Upper lobe of left lung (tissue), 6 donors: Measurements from ENCODE around the gene ARHGAP23. TPM values are rescaled to one million over a fixed set of nuclear protein-coding genes. Genes with fewer than 3 reads are reported as not detected.

Experiments
- ATAC-seq, 2 donors: fragments of 200-7000 bp; cut with Tn5 transposase; one replicate each; pipeline ENCODE4 v1.9.1; 2022; ENCODE audit warnings: mild to moderate bottlenecking in 2 of 2, moderate library complexity in 2 of 2; ENCODE audit not compliant: low FRiP score in 2 of 2
- DNase-seq, 2 donors: peaks; one replicate each; pipeline ENCODE4 v3.0.0-alpha.2; 2019 to 2020
- H3K27ac ChIP-seq, 4 donors: fragments of 200-600 bp; sonication (generic); one replicate each; pipeline ENCODE4 v1.5.1; 2016 to 2019
- H3K27me3 ChIP-seq, 4 donors: fragments of 200-600 bp; sonication (generic); one replicate each; pipeline ENCODE4 v1.5.1; 2017 to 2019
- H3K36me3 ChIP-seq, 4 donors: fragments of 200-600 bp; sonication (generic); one replicate each; pipeline ENCODE4 v1.5.1; 2016 to 2019
- H3K4me1 ChIP-seq, 4 donors: fragments of 200-600 bp; sonication (generic); one replicate each; pipeline ENCODE4 v1.5.1; 2018 to 2019
- H3K4me3 ChIP-seq, 4 donors: fragments of 200-600 bp; sonication (generic); one replicate each; pipeline ENCODE4 v1.5.1; 2017 to 2019; ENCODE audit warnings: mild to moderate bottlenecking in 2 of 4, moderate library complexity in 1 of 4
- H3K9me3 ChIP-seq, 4 donors: fragments of 200-600 bp; sonication (generic); one replicate each; pipeline ENCODE4 v1.5.1; 2018 to 2019
- CTCF ChIP-seq, 6 experiments: fragments of 450-650 bp in 4 of 6; fragments of 200-600 bp in 2 of 6; sonication (generic) in 2 of 6; IDR thresholded peaks; one replicate each; pipeline ENCODE4 v1.5.1; 2016 to 2019; ENCODE audit warnings: antibody characterized with exemption in 6 of 6
- EP300 ChIP-seq, 4 donors: sonication (generic); formaldehyde crosslinking; IDR thresholded peaks; one replicate each; pipeline ENCODE4 v1.5.1; 2017; ENCODE audit warnings: antibody characterized with exemption in 4 of 4, control low read depth in 2 of 4
- POLR2A ChIP-seq, 4 donors: fragments of 450-650 bp; IDR thresholded peaks; one replicate each; pipeline ENCODE4 v1.5.1; 2016 to 2017; ENCODE audit warnings: antibody characterized with exemption in 4 of 4, mild to moderate bottlenecking in 2 of 4
- POLR2AphosphoS5 ChIP-seq, 2 donors: sonication (generic); formaldehyde crosslinking; IDR thresholded peaks; one replicate each; pipeline ENCODE4 v1.5.1; 2017; ENCODE audit warnings: antibody characterized with exemption in 2 of 2
- WGBS, 2 donors: methylation state at CpG; one replicate each; pipeline ENCODE4 v1.1.5; 2017 to 2018; 5-methylcytosine and 5-hydroxymethylcytosine counted together
- total RNA-seq, 6 donors: library from RNA; depleted of rRNA in 4 of 6; stranded (reverse); fragments of >200 nt in 4 of 6; gene quantifications; one replicate each; pipeline versions ENCODE4 v1.1.0 to v1.2.1, GENCODE V29; 2016 to 2021
- donor health status: DM: no; HTN: no; CAD: no; lungs with moderate emphysema.
- donor health status: DM: no; HTN: yes; CAD: no; lungs with severe emphysema.

The ARHGAP23 gene
- total RNA-seq, 6 donors from 2014 or later: 30.4 to 104 (median 70.1) TPM

- Histone ChIP-seq H3K27ac (no peak overlapping the region), H3K27me3 (peaks cover 0 to 64% (median 50%) of the 10 kb centered on the region in 4 donors), H3K4me3 (no peak overlapping the region), H3K4me1 (peaks cover 32 to 49% (median 39%) of the 10 kb centered on the region in 4 donors), H3K36me3 (no peaks in the 10 kb centered on the region), H3K9me3 (no peaks in the 10 kb centered on the region)
- WGBS, 2 donors: 43% methylated on average over 79 of the region's 105 CpGs; no CpG with 5 or more reads in 1 of the 2 donors
- TF ChIP-seq POLR2AphosphoS5 (IDR thresholded peaks at IDR 0.05): no peak
- no peak for TF ChIP-seq EP300 (IDR thresholded peaks at IDR 0.05)
- TF ChIP-seq POLR2A (IDR thresholded peaks at IDR 0.05): no peak
- TF ChIP-seq CTCF (IDR thresholded peaks at IDR 0.05): no peak
- DNase-seq: peak in 1 of 2 donors; percentile 85
- no peak for ATAC-seq
Observed at GRCh38 chr17:38561416-38562214, 133.4 kb downstream of the ARHGAP23 start.

Other genes starting within 250 kb of the ARHGAP23 start
- gene TBC1D3, start 235.9 kb upstream of the ARHGAP23 start, total RNA-seq: not detected
- gene MRPL45, start 131.3 kb upstream of the ARHGAP23 start, total RNA-seq: 10 to 100 TPM in 5 of 6 donors, 1 to 10 TPM in 1; 5.7 to 28.9 (median 25.2) TPM
- under 1 TPM in 5 of 6 donors, not detected in 1; under 0.01 to 0.30 (median 0.09) TPM for gene GPR179, start 84.5 kb upstream of the ARHGAP23 start, total RNA-seq
- 10 to 100 TPM; 17.5 to 40.4 (median 23.3) TPM for gene SOCS7, start 76.6 kb upstream of the ARHGAP23 start, total RNA-seq
- 10 to 100 TPM in 2 of 6 donors, 1 to 10 TPM in 4; 1.6 to 16.6 (median 5.6) TPM for gene SRCIN1, start 177.5 kb downstream of the ARHGAP23 start, total RNA-seq
- gene EPOP, start 246.5 kb downstream of the ARHGAP23 start, total RNA-seq: 1 to 10 TPM; 1.1 to 2.3 (median 1.8) TPM